ENCODE measurements around the gene FYN. TPM values are rescaled to one million over a fixed set of nuclear protein-coding genes. Genes with fewer than 3 reads are reported as not detected.

FYN gene
- total and polyA plus RNA-seq, 9 of the 15 experiments (the other 6 are each of a cell fraction or from before 2014, with no cell fraction given), result 2.9 to 22.1 (median 11.4) TPM

- Histone ChIP-seq H3K79me2 (ENCODE audit: control insufficient read depth, insufficient read depth, low read length) (no peaks in the 10 kb centered on the region), H3K27ac (ENCODE audit: extremely low read depth, low read depth, low read length) (no peak overlapping the region), H4K20me1 (replicated peaks; ENCODE audit: control insufficient read depth, insufficient read depth, low read length) (no peaks in the 10 kb centered on the region), H3K9me3 (replicated peaks; ENCODE audit: control insufficient read depth, insufficient read depth, low read depth, low read length) (no peaks in the 10 kb centered on the region), H3K27me3 (ENCODE audit: control insufficient read depth in 2 of 2, insufficient read depth in 2 of 2, low read length in 2 of 2) (no peaks in the 10 kb centered on the region; a peak in 3 of 5 replicates), H3K4me3 (no peak overlapping the region), H3K9ac (ENCODE audit: insufficient read depth in 1 of 2, low read depth in 2 of 2, low read length in 2 of 2) (no peak overlapping the region), H3K4me2 (ENCODE audit: insufficient read depth, low read length) (no peak overlapping the region), H3K4me1 (replicated peaks in 1 of 2; ENCODE audit: control insufficient read depth in 2 of 2, insufficient read depth in 2 of 2, low read length in 2 of 2) (peaks cover 0 to 4% of the 10 kb centered on the region in 2 experiments; a peak in 3 of 5 replicates), H2AFZ (ENCODE audit: low read depth, low read length) (no peak overlapping the region), H3K36me3 (ENCODE audit: control insufficient read depth, insufficient read depth, low read length) (no peaks in the 10 kb centered on the region), H3K9me1 (ENCODE audit: control insufficient read depth, insufficient read depth, low read length) (no peaks in the 10 kb centered on the region)
- TF ChIP-seq ILK (tag; IDR thresholded peaks at IDR 0.05; ENCODE audit: borderline replicate concordance, low read depth) (no peak), DPF2 (IDR thresholded peaks at IDR 0.05) (no peak), GMEB1 (CRISPR knock-in tag; IDR thresholded peaks at IDR 0.05) (no peak)
- ChIA-PET CTCF (ENCODE audit: low intra/inter-chr PET ratio) (no interaction called here), POLR2A (no interaction called here)
- BruUV-seq (replicated peaks), result no TSS peak
- FAIRE-seq (no peak), ATAC-seq (no peak), DNase-seq (ENCODE audit: extremely low read depth in 1 of 4, low spot score in 3 of 4) (no peak)
- intact Hi-C loops (cut with micrococcal nuclease), result no loop called here
- WGBS (ENCODE audit: insufficient coverage, low coverage, missing lambda C conversion rate), result 27% methylated on average over 5 of the region's 5 CpGs
- in situ Hi-C loops (cut with MboI), result no loop called here
Observed at GRCh38 chr6:111798281-111798725, 74.9 kb downstream of the FYN start.

- in situ Hi-C loops (cut with MboI), result no loop called here
- no peak overlapping the region for H2AFZ ChIP-seq (ENCODE audit: low read depth, low read length)
- DNase-seq (ENCODE audit: extremely low read depth in 1 of 4, low spot score in 3 of 4) (no peak), FAIRE-seq (no peak), ATAC-seq (no peak)
- ChIA-PET POLR2A (interaction anchor here (1.2 kb wide), 1 partner anchor 10 kb away, joined by 3 read pairs; no protein-coding TSS in a partner anchor), CTCF (ENCODE audit: low intra/inter-chr PET ratio) (no interaction called here)
- H4K20me1 ChIP-seq (replicated peaks; ENCODE audit: control insufficient read depth, insufficient read depth, low read length), result no peaks in the 10 kb centered on the region
- no peaks in the 10 kb centered on the region; the same call in 2 of the 3 replicates for H3K79me2 ChIP-seq (ENCODE audit: control insufficient read depth, insufficient read depth, low read length)
- H3K27me3 ChIP-seq (ENCODE audit: control insufficient read depth in 2 of 2, insufficient read depth in 2 of 2, low read length in 2 of 2), result no peaks in the 10 kb centered on the region; a peak in 3 of 5 replicates
- H3K9me1 ChIP-seq (ENCODE audit: control insufficient read depth, insufficient read depth, low read length), result no peaks in the 10 kb centered on the region
- 28% methylated on average over 3 of the region's 3 CpGs for WGBS (ENCODE audit: insufficient coverage, low coverage, missing lambda C conversion rate)
- BruUV-seq (replicated peaks), result no TSS peak
- H3K9ac ChIP-seq (ENCODE audit: insufficient read depth in 1 of 2, low read depth in 2 of 2, low read length in 2 of 2), result no peak overlapping the region
- no peaks in the 10 kb centered on the region for H3K9me3 ChIP-seq (replicated peaks; ENCODE audit: control insufficient read depth, insufficient read depth, low read depth, low read length)
- H3K4me1 ChIP-seq (replicated peaks in 1 of 2; ENCODE audit: control insufficient read depth in 2 of 2, insufficient read depth in 2 of 2, low read length in 2 of 2), result peaks cover 0 to 11% of the 10 kb centered on the region in 2 experiments; a peak in 3 of 5 replicates
- H3K4me3 ChIP-seq, result no peak overlapping the region
- intact Hi-C loops (cut with micrococcal nuclease), result no loop called here
- no peak overlapping the region for H3K4me2 ChIP-seq (ENCODE audit: insufficient read depth, low read length)
- H3K36me3 ChIP-seq (ENCODE audit: control insufficient read depth, insufficient read depth, low read length), result no peaks in the 10 kb centered on the region
- H3K27ac ChIP-seq (ENCODE audit: extremely low read depth, low read depth, low read length), result no peak overlapping the region
- TF ChIP-seq ZNF384 (IDR thresholded peaks at IDR 0.05; ENCODE audit: low read depth, low read length) (no peak), XRCC3 (IDR thresholded peaks at IDR 0.05) (no peak), ZNF717 (CRISPR knock-in tag; IDR thresholded peaks at IDR 0.05) (no peak), HDAC2 (IDR thresholded peaks at IDR 0.05) (no peak), NCOR1 (IDR thresholded peaks at IDR 0.05) (no peak), RBM15 (IDR thresholded peaks at IDR 0.05; ENCODE audit: insufficient read depth, low read length) (no peak), MAFK (IDR thresholded peaks at IDR 0.05; ENCODE audit: low read length) (no peak), HSF4 (CRISPR knock-in tag; IDR thresholded peaks at IDR 0.05; ENCODE audit: borderline replicate concordance) (no peak), PHB (CRISPR knock-in tag; IDR thresholded peaks at IDR 0.05) (no peak), SMARCE1 (IDR thresholded peaks at IDR 0.05) (no peak), TAF1 (IDR thresholded peaks at IDR 0.05; ENCODE audit: control insufficient read depth, extremely low read depth, insufficient read depth, low read length, severe bottlenecking) (no peak), CREB1 (IDR thresholded peaks at IDR 0.05) (no peak), CREB1 (CRISPR knock-in tag; IDR thresholded peaks at IDR 0.05) (no peak)
Observed at GRCh38 chr6:111796310-111796918, 76.8 kb downstream of the FYN start.

All from K562 (cell line).